ENCODE measurements around the gene CD81. TPM values are rescaled to one million over a fixed set of nuclear protein-coding genes. Genes with fewer than 3 reads are reported as not detected.

The CD81 gene
- total RNA-seq, 1 donor from 2014 or later, result 347 TPM

DNA sequence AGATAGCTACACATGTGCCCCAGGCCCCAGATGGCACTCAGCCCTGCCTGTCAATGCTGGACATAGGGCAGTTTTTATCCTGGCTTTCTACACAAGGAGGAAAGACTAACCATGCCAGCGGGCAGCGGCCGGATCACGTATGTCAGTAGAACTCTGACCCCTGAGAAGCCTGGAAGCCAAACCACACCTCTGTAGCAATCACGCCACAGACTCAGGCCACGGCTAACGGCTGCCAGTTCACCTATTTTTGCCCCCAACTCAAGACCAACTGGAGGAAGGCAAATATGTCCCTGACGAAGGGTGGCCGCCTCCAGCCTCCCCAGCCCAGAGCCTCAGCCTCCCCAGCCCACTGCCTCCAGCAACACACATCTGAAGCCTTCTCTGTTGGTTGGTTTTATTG lies 7.2 kb upstream of the CD81 start:
- Mint-ChIP-seq H3K4me3 (ENCODE audit: unreplicated experiment) (no peak overlapping the region), H3K36me3 (ENCODE audit: unreplicated experiment) (no peaks in the 10 kb centered on the region), H3K27ac (ENCODE audit: unreplicated experiment) (no peak overlapping the region), H3K9me3 (ENCODE audit: unreplicated experiment) (no peaks in the 10 kb centered on the region), H3K27me3 (ENCODE audit: unreplicated experiment) (peaks cover 4% of the 10 kb centered on the region), H3K4me1 (ENCODE audit: low read depth, unreplicated experiment) (no peaks in the 10 kb centered on the region)
- TF ChIP-seq, protein P1, sequence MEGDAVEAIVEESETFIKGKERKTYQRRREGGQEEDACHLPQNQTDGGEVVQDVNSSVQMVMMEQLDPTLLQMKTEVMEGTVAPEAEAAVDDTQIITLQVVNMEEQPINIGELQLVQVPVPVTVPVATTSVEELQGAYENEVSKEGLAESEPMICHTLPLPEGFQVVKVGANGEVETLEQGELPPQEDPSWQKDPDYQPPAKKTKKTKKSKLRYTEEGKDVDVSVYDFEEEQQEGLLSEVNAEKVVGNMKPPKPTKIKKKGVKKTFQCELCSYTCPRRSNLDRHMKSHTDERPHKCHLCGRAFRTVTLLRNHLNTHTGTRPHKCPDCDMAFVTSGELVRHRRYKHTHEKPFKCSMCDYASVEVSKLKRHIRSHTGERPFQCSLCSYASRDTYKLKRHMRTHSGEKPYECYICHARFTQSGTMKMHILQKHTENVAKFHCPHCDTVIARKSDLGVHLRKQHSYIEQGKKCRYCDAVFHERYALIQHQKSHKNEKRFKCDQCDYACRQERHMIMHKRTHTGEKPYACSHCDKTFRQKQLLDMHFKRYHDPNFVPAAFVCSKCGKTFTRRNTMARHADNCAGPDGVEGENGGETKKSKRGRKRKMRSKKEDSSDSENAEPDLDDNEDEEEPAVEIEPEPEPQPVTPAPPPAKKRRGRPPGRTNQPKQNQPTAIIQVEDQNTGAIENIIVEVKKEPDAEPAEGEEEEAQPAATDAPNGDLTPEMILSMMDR (IDR thresholded peaks at IDR 0.05; ENCODE audit: partially characterized antibody, unreplicated experiment), result no peak
- DNase-seq, result no peak

DNA sequence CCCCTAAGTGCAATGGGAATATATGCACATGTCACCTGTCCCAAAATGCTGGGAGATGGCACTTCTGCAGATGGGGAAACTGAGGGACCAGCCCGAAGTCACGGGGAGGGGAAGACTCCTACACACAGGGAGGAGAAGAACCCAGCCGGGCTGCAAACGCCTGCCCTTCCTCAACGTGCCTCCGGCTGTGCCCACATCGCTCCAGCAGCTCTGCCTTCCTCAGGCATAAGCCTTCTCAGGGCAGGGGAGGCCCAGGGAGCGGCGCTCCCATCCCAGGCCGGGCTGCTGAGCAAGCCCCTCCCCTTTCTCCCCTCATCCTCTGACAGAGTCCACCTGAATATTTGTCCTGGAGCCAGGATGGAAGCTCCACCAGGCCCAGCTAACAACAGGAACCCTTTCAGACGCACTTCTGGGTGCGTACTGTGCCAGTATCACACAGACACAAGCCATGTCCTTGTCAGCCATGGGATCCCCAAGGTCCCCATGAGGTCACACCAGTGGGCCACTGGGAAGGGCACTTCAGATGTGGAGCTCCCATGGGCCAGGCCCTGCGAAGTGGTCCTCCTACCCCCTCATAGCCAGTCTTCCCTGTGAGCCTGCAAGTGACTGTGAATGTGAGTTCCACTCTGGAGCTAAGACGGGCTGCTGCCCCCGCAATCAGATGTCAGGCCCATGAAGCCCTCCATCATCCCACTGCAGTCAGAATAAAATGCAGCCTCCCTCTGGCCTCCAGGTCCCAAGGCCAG lies 2.5 kb upstream of the CD81 start:
- no peaks in the 10 kb centered on the region for H3K36me3 Mint-ChIP-seq (ENCODE audit: unreplicated experiment)
- TF ChIP-seq, protein P1 (IDR thresholded peaks at IDR 0.05; ENCODE audit: partially characterized antibody, unreplicated experiment), result no peak
- no peak overlapping the region for H3K4me3 Mint-ChIP-seq (ENCODE audit: unreplicated experiment)
- H3K4me1 Mint-ChIP-seq (ENCODE audit: low read depth, unreplicated experiment), result peaks cover 2% of the 10 kb centered on the region
- H3K9me3 Mint-ChIP-seq (ENCODE audit: unreplicated experiment), result peaks cover 10% of the 10 kb centered on the region
- H3K27ac Mint-ChIP-seq (ENCODE audit: unreplicated experiment), result no peak overlapping the region
- DNase-seq, result no peak
- peaks cover 11% of the 10 kb centered on the region for H3K27me3 Mint-ChIP-seq (ENCODE audit: unreplicated experiment)

DNA sequence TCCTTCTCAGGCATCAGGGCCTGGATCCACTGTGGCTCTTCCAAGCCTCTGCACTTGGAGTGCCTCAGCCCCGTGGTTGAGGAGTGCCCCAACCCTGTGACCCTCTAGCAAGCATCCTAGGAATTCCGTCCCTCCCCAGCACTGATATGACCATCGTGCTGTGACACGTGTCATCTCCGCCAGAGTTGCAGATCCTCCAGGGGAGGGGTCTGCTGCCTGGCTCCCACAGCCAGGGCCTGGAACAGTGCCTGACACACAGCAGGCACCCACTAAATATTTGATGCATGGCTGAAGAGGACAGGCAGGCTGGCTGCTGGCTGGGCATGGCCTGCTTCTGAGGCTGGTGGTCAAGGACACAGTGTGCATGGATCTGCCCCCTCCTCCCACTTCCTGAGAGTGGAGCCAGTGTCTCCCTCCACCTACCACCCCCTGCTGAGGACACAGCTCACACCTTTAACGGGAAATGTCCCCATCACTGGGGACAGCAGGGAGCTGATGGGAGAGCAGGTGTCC lies 1.7 kb upstream of the CD81 start:
- H3K36me3 Mint-ChIP-seq (ENCODE audit: unreplicated experiment), result no peaks in the 10 kb centered on the region
- TF ChIP-seq, protein P1 (IDR thresholded peaks at IDR 0.05; ENCODE audit: partially characterized antibody, unreplicated experiment), result no peak
- H3K27ac Mint-ChIP-seq (ENCODE audit: unreplicated experiment), result peak overlapping the region; percentile 7
- H3K4me1 Mint-ChIP-seq (ENCODE audit: low read depth, unreplicated experiment), result peaks cover 5% of the 10 kb centered on the region
- H3K27me3 Mint-ChIP-seq (ENCODE audit: unreplicated experiment), result peaks cover 14% of the 10 kb centered on the region
- no peak for DNase-seq
- peak overlapping the region; percentile 47 for H3K4me3 Mint-ChIP-seq (ENCODE audit: unreplicated experiment)
- H3K9me3 Mint-ChIP-seq (ENCODE audit: unreplicated experiment), result peaks cover 10% of the 10 kb centered on the region

DNA sequence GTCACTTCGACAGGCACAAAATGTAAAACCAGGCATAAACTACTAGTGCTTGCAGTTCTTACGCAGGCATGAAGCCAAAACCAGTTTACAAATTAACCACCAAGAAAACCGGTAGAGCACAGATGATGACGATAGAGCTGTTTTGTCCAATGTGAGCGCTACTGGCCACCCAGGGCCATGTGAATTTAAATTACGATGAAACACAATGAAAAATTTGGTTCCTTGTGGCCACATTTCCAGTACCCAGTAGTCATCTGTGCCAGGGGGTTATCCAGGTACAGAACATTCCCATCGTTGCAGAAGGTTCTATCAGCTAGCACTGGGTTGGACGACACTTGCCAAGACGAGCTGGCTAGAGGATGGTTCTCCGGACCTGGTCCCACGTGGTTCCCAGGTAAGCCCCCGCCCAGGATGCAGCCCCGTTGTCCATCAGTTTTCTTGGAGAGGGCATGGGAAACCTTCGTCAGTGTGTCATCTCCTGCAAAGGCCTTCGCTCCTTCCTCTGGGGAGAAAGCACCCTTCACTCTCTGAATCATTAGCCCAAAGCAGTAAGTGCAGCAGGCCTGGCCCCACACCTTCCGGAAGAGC lies 1.1 kb upstream of the CD81 start:
- H3K4me1 Mint-ChIP-seq (ENCODE audit: low read depth, unreplicated experiment), result peaks cover 5% of the 10 kb centered on the region

More for the DNA sequence above, 1.1 kb upstream of the CD81 start:
- Mint-ChIP-seq H3K9me3 (ENCODE audit: unreplicated experiment) (peaks cover 10% of the 10 kb centered on the region), H3K27ac (ENCODE audit: unreplicated experiment) (peak overlapping the region; percentile 44), H3K27me3 (ENCODE audit: unreplicated experiment) (peaks cover 14% of the 10 kb centered on the region), H3K36me3 (ENCODE audit: unreplicated experiment) (no peaks in the 10 kb centered on the region), H3K4me3 (ENCODE audit: unreplicated experiment) (peak overlapping the region; percentile 74)
- DNase-seq, result no peak
- TF ChIP-seq, protein P1 (IDR thresholded peaks at IDR 0.05; ENCODE audit: partially characterized antibody, unreplicated experiment), result no peak

All from glutamatergic neuron (in vitro differentiated cells).